ENCODE data around the gene PCSK9. TPM values are rescaled to one million over a fixed set of nuclear protein-coding genes. Genes with fewer than 3 reads are reported as not detected.

PCSK9 gene
- total and polyA plus RNA-seq, 4 donors: 10.8 to 112 (median 58.5) TPM

DNA sequence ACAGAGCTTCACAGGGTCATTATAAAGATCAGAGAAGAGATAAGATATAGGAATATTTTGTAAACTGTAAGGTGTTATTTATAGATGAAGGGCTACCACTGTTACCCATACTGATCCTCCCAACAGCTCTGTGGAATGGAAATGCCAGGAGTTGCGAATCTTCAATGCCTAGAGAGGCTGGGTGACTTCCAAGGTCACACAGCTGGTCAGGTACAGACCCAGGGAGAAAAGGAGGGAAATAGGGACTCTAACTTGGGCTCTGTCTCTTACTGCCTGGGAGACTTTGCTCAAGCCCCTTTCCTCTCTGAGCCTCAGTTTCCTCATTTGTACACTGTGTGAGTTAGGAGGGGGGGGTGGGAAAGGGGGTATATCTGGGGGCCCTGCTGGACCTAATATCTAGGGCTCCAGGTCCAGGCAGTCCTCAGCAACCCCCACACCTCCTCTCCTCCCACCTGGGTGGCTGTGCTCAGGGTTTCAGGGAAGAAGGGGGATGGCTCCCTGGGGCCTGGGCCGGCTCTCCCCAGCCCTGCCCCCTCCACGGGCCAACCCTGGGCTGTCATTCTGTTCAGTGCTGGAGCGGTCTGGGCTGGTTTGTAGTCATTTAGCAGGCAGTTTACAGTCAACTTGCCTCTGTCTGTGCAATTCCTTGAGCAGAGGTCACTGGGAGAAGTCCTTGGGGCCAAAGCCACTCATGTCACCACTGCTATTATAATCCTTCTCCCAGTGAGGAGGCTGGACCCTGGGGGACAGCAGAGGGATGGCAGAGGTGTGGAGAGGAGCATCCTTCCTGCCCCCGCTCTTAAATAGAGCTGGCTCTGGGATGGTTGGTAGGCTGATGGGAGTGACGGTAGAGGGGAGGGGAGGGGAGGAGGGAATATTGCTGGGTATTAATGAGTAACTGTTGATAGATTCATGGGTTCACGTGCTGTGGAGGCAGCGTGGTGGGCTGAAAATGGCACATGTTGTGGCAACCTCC is 39.0 kb upstream of the PCSK9 start:
- H3K27me3 ChIP-seq (ENCODE audit: control insufficient read depth in 4 of 4, insufficient read depth in 4 of 4, low read length in 3 of 4): peaks cover 0 to 5% (median 0%) of the 10 kb centered on the region in 4 donors
- no peak overlapping the region for H3K4me3 ChIP-seq (ENCODE audit: low read depth in 1 of 3, low read length in 3 of 3)
- WGBS: 74% methylated on average over 8 of the region's 8 CpGs
- H3K36me3 ChIP-seq (ENCODE audit: control insufficient read depth in 4 of 4, insufficient read depth in 3 of 4, low read depth in 1 of 4, low read length in 3 of 4): no peaks in the 10 kb centered on the region
- no peak overlapping the region for H3K9ac ChIP-seq (ENCODE audit: low read depth in 1 of 2, low read length in 2 of 2)
- H3K9me3 ChIP-seq (ENCODE audit: control insufficient read depth in 4 of 4, low read length in 3 of 4): no peaks in the 10 kb centered on the region
- TF ChIP-seq HNF4A (conservative IDR thresholded peaks at IDR 0.05) (no peak), HNF4G (IDR thresholded peaks at IDR 0.05) (no peak), EGR1 (IDR thresholded peaks at IDR 0.05; ENCODE audit: low read depth in 2 of 2) (no peak), SP1 (IDR thresholded peaks at IDR 0.05) (no peak), RAD21 (IDR thresholded peaks at IDR 0.05) (no peak), NR2F2 (IDR thresholded peaks at IDR 0.05) (no peak), FOXA1 (IDR thresholded peaks at IDR 0.05) (no peak), RXRA (IDR thresholded peaks at IDR 0.05) (no peak)
- TF ChIP-seq, protein P1, sequence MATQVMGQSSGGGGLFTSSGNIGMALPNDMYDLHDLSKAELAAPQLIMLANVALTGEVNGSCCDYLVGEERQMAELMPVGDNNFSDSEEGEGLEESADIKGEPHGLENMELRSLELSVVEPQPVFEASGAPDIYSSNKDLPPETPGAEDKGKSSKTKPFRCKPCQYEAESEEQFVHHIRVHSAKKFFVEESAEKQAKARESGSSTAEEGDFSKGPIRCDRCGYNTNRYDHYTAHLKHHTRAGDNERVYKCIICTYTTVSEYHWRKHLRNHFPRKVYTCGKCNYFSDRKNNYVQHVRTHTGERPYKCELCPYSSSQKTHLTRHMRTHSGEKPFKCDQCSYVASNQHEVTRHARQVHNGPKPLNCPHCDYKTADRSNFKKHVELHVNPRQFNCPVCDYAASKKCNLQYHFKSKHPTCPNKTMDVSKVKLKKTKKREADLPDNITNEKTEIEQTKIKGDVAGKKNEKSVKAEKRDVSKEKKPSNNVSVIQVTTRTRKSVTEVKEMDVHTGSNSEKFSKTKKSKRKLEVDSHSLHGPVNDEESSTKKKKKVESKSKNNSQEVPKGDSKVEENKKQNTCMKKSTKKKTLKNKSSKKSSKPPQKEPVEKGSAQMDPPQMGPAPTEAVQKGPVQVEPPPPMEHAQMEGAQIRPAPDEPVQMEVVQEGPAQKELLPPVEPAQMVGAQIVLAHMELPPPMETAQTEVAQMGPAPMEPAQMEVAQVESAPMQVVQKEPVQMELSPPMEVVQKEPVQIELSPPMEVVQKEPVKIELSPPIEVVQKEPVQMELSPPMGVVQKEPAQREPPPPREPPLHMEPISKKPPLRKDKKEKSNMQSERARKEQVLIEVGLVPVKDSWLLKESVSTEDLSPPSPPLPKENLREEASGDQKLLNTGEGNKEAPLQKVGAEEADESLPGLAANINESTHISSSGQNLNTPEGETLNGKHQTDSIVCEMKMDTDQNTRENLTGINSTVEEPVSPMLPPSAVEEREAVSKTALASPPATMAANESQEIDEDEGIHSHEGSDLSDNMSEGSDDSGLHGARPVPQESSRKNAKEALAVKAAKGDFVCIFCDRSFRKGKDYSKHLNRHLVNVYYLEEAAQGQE (IDR thresholded peaks at IDR 0.05): no peak
- TF ChIP-seq, protein P2, sequence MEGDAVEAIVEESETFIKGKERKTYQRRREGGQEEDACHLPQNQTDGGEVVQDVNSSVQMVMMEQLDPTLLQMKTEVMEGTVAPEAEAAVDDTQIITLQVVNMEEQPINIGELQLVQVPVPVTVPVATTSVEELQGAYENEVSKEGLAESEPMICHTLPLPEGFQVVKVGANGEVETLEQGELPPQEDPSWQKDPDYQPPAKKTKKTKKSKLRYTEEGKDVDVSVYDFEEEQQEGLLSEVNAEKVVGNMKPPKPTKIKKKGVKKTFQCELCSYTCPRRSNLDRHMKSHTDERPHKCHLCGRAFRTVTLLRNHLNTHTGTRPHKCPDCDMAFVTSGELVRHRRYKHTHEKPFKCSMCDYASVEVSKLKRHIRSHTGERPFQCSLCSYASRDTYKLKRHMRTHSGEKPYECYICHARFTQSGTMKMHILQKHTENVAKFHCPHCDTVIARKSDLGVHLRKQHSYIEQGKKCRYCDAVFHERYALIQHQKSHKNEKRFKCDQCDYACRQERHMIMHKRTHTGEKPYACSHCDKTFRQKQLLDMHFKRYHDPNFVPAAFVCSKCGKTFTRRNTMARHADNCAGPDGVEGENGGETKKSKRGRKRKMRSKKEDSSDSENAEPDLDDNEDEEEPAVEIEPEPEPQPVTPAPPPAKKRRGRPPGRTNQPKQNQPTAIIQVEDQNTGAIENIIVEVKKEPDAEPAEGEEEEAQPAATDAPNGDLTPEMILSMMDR (IDR thresholded peaks at IDR 0.05; ENCODE audit: low read depth, low read length, missing input control): no peak
- TF ChIP-seq, protein P3, sequence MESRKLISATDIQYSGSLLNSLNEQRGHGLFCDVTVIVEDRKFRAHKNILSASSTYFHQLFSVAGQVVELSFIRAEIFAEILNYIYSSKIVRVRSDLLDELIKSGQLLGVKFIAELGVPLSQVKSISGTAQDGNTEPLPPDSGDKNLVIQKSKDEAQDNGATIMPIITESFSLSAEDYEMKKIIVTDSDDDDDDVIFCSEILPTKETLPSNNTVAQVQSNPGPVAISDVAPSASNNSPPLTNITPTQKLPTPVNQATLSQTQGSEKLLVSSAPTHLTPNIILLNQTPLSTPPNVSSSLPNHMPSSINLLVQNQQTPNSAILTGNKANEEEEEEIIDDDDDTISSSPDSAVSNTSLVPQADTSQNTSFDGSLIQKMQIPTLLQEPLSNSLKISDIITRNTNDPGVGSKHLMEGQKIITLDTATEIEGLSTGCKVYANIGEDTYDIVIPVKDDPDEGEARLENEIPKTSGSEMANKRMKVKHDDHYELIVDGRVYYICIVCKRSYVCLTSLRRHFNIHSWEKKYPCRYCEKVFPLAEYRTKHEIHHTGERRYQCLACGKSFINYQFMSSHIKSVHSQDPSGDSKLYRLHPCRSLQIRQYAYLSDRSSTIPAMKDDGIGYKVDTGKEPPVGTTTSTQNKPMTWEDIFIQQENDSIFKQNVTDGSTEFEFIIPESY (IDR thresholded peaks at IDR 0.05): no peak
- TF ChIP-seq, protein P4, sequence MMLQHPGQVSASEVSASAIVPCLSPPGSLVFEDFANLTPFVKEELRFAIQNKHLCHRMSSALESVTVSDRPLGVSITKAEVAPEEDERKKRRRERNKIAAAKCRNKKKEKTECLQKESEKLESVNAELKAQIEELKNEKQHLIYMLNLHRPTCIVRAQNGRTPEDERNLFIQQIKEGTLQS (IDR thresholded peaks at IDR 0.05): no peak
- TF ChIP-seq, protein P5, sequence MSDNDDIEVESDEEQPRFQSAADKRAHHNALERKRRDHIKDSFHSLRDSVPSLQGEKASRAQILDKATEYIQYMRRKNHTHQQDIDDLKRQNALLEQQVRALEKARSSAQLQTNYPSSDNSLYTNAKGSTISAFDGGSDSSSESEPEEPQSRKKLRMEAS (IDR thresholded peaks at IDR 0.05): no peak
- H3K4me1 ChIP-seq (ENCODE audit: control insufficient read depth in 4 of 4, insufficient read depth in 4 of 4, low read length in 3 of 4): peaks cover 0 to 5% (median 0%) of the 10 kb centered on the region in 4 donors
- no peak overlapping the region for H3K27ac ChIP-seq (ENCODE audit: low read depth in 1 of 2, low read length in 2 of 2)
- DNase-seq (ENCODE audit: low spot score): no peak

Measured in liver (tissue), 9 donors.